Erythroblast (primary cell): Measurements from ENCODE around the gene DSE.

Source experiments
- DNase-seq, 2 experiments: peaks; one replicate each; lab custom pipeline; 2025; lab: John Stamatoyannopoulos, UW
- GATA1 ChIP-seq: IDR thresholded peaks from 2 replicates; pipeline ENCODE4 v1.6.1; 2011; ENCODE audit warnings: low read depth, mild to moderate bottlenecking, control low read depth, low read length, moderate library complexity
- POLR2A ChIP-seq: IDR thresholded peaks from 2 replicates; pipeline ENCODE4 v1.6.1; 2011; ENCODE audit warnings: mild to moderate bottlenecking, low read length

DSE gene

GRCh38 chr6:116426551-116426950 lies 55.8 kb downstream of the DSE start:
- TF ChIP-seq GATA1 = no peak
- TF ChIP-seq POLR2A = no peak
- no peak for DNase-seq

- DNase-seq = no peak
- TF ChIP-seq GATA1 (no peak), POLR2A (no peak)
These were observed 58.4 kb downstream of the DSE start for GRCh38 chr6:116429111-116429510.

- TF ChIP-seq POLR2A (no peak), GATA1 (no peak)
- DNase-seq = no peak
These were observed 60.1 kb downstream of the DSE start for GRCh38 chr6:116430860-116431259.

DNA sequence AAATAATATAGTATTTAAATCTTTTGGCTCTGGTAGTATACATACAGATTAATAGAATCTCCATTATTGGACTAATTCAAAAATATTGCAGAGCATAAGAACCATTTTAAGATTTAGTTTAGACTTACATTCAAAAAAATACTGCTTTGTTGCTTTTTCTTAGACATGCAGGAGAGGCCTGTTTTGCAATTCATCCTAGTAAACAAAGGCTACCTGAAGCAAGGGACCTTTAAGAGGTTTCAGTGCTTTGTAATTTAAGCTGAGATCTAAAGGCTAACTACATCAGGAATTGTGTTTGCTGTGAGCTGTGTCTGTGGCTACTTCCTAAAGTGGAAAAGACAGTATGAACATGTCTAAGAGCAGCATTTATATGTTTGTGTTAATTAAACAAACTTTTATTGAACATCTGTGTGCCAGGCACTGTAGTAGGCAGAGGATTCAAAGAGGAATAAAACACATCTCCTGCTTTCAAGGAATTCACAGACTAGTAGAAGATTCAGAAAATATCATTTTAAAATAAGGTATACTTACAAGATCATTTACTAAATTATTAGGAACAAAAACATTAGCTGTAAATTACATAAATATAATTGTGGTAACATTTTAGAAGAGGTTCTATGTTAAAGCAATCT lies 61.3 kb downstream of the DSE start:
- TF ChIP-seq POLR2A (no peak), GATA1 (no peak)
- no peak for DNase-seq

GRCh38 chr6:116433206-116433712 lies 62.5 kb downstream of the DSE start:
- no peak for DNase-seq
- TF ChIP-seq POLR2A = no peak
- TF ChIP-seq GATA1 = no peak

DNA sequence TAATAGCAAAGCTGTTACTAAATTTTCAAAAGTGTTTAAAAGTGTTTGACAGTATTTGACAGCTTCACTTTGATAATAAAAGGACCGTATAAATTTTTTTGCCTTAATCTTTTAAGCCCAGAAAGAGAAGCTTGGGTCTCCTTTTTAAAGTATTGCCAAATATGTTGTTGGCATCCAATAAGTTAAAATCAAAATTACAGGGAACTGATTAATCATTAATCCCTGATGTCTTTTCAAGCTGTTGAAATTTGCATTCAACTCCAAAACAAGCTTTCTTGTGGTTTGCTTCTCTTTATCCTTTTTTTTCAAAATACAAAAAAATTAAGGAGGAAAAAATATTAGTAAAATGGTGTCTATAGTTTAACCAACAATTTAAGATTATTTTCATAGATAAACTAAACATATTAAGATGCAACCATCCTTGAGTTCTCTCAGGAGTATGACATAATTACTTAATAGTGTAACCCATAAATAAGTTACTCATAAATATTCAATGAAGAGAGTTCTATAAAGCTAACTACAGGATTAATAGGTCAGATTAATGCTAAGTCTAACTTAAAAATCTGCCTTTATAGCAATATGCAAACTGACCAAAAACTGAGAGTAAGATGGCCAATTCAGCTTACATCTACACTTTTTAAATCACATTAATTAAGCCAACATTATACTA lies 63.4 kb downstream of the DSE start:
- no peak for DNase-seq
- TF ChIP-seq POLR2A (no peak), GATA1 (no peak)

DNA sequence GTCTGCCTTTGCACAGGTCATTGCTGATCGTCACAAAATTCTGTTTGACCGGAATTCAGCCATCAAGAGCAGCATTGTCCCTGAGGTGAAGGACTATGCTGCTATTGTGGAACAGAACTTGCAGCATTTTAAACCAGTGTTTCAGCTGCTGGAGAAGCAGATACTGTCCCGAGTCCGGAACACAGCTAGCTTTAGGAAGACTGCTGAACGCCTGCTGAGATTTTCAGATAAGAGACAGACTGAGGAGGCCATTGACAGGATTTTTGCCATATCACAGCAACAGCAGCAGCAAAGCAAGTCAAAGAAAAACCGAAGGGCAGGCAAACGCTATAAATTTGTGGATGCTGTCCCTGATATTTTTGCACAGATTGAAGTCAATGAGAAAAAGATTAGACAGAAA lies 65.8 kb downstream of the DSE start:
- TF ChIP-seq GATA1 (no peak), POLR2A (no peak)
- no peak for DNase-seq

DNA sequence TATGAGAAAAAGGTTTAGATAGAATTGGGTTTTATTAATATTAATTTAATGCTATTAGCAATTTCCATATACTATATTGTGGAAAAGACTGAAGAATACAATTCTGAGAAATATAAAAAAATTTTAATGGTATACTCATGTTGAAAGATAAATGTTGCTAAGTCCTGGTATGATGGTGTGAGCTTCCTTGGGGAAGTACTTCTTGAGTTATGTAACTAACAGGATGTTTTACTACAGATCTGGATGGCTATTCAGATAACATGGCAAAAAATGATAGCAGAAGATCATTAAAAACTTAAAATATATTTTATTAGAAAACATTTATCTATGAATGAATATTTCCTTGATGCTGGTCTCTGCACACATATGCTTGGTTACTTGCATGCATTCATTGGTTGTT lies 66.9 kb downstream of the DSE start:
- no peak for TF ChIP-seq POLR2A
- no peak for TF ChIP-seq GATA1
- DNase-seq = no peak

- TF ChIP-seq POLR2A (no peak), GATA1 (no peak)
- no peak for DNase-seq
These were observed 68.1 kb downstream of the DSE start for GRCh38 chr6:116438590-116439448.

DNA sequence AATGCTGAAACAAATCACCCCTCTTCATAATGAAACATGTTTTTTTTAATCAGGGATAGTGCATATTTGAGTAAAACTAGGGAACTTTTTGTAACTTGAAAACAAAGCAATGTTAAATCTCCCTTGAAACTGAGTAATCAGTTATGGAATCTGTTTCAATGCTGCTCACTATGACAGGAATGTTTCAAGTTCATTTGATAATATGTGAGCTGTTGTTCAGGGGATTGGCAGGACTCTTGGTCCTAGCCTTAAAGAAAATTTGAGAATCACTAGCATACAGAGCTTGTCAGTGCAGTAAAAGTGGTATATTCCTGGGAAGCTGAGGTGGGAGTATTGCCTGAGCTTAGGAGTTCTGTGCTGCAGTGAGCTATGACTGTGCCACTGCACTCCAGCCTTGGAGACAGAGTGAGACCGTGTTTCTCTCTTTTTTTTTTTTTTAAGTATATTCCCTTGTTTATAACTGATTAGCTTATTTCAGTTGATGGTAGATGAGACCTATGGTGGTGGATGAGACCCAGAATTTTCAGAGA lies 68.8 kb downstream of the DSE start:
- no peak for DNase-seq
- no peak for TF ChIP-seq POLR2A
- no peak for TF ChIP-seq GATA1

GRCh38 chr6:116443105-116443504 lies 72.4 kb downstream of the DSE start:
- DNase-seq = no peak

DNA sequence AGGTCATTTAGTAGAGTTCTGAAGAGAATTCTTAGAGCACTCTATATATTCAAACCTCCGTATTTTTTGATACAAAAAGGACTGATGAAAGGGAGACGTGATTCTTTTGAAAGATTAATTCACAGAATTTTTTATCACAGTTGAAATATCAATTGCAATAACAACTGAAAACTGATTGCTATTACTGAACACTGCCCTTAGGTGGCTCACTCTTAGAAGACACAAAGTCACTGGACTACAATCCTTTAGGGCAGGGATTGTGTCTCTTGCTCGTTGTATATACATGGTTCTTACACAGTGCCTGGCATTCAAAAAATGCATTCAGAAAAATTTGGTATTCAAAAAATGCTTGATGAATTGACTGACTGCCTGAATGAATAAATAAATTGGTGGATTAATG lies 73.3 kb downstream of the DSE start:
- no peak for TF ChIP-seq GATA1
- TF ChIP-seq POLR2A = no peak
- DNase-seq = peak; percentile 22 to 41

More at GRCh38 chr6:116443105-116443504, 72.4 kb downstream of the DSE start:
- TF ChIP-seq POLR2A (no peak), GATA1 (no peak)

DNA sequence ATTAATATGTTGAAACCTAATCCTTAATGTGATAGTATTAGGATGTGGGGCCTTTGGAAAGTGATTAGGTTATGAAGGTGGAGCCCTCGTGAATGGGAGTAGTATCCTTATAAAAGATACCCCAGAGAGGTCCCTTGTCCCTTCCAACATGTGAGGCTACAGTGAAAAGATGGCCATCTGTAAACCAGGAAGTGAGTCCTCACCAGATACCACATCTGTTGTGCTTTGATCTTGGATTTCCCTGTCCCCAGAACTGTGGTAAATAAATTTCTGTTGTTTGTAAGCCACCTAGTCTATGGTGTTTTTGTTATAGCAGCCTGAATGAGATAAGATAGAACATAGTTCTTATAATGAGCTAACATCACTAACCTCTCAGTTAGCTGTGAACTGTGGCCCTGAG lies 73.8 kb downstream of the DSE start:
- no peak for DNase-seq
- TF ChIP-seq GATA1 = no peak
- TF ChIP-seq POLR2A = no peak

DNA sequence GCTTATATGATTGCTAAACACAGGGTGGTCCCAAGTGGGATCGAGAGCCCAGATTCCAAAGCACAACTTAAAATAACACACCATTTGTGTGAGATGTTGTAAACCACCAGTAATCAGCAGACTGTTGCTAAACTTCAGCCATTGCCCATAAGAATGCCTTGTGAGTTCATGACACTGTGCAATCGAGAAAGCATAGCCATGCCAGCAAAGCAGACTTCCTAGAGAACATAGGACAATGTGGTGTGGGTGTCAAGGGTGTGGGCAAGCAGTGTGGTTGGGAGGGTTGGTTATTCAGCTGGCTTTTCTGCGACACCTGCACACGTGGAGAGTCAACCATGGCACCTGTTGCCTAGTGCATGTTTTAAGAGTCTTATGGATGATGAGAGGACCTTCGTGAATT lies 74.4 kb downstream of the DSE start:
- no peak for TF ChIP-seq GATA1
- no peak for TF ChIP-seq POLR2A
- no peak for DNase-seq
